A172 (cell line): Measurements from ENCODE around the gene STK38L. TPM values are rescaled to one million over a fixed set of nuclear protein-coding genes. Genes with fewer than 3 reads are reported as not detected.

ENCODE experiments used
- DNase-seq: peaks from one replicate; pipeline ENCODE4 v3.0.0-alpha.2; 2015; ENCODE audit warnings: low spot score
- total RNA-seq: library from RNA; depleted of rRNA; stranded (reverse); fragments of >200 nt; shearing (Covaris generic); gene quantifications from 2 replicates; pipeline ENCODE4 v1.2.3, GENCODE V29; 2014

The STK38L gene
- total RNA-seq, 1 experiment from 2014 or later = 34.8 TPM

DNA sequence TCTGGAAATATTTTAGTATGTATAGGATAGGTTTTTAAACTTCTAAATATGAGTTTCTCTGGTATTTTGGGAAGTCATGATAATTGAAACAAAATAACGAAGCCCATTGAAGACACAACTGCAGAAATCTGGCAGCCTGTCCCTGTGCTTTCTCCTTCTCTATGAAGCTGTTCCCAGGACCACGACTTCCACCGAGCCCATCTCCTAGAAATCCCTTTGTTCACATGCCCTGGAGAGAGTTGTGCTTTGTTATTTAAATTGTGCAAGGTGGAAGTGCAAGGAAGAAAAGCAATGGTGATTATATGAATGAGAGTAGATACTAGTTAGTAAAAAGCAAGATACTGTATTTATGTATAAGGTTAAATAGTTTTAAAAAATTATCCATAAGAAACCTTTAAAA is 32.2 kb downstream of the STK38L start:
- DNase-seq = no peak

- peak; percentile 70 for DNase-seq
These were observed 33.8 kb downstream of the STK38L start for GRCh38 chr12:27277846-27278260.

GRCh38 chr12:27279826-27280225 is 35.7 kb downstream of the STK38L start:
- DNase-seq = no peak

GRCh38 chr12:27280412-27280811 is 36.3 kb downstream of the STK38L start:
- DNase-seq = no peak

DNA sequence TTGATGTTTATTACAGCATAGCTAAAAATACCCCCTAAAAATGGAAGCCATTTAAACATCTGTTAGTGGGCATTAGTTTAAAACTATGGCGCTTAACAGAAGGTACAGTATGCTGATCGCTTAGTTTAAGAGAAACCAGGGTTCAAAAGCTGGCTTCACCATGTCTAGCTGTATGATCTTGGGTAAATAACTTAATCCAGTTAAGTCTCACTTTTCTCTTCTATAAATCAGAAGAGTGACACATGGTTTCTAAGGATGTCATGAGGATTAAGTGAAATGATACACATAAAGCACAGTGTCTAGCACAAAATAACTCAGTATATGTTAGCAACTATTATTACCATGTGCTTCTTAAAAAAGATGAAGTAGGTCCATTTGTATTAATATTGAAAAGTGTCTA is 38.7 kb downstream of the STK38L start:
- no peak for DNase-seq

DNA sequence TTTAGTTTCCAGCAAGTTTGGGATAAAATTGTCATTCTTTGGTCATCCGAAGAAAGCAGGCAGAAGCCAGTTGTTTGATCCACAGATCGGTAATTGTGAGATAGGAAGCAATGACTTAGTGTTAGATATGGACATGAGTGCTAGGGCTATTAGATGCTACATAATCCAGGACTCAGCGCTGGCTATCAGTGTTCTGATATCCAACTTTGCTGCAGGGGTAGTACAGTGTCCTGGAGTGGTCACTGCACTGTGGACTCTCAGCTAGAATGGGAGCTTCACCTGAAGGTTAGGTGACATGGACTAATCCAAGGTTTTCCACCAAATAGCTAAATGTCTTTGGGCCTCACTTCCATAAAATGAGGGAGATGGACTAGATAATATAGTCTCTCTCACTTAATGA is 39.9 kb downstream of the STK38L start:
- DNase-seq = no peak

GRCh38 chr12:27284751-27285150 is 40.7 kb downstream of the STK38L start:
- DNase-seq = peak; percentile 45

DNA sequence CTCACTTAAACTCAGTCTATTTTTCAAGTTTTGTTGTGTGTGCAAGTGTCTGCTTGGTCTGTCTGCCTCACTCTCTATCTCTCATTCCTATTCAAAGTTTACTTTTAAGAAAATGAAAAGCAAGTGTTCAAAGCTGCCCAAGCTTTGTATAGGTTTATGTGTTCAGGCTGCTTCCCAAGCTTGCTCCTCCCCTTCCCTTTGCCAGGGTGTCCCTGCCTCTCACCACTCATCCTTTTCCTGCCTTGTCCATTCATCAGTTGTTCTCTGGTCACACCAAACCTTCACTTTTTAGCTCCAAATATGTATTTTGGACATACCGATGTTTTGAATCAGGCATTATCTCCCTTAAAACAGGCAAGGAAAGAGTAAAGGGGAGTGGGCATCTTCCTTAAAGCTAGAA is 41.3 kb downstream of the STK38L start:
- peak; percentile 18 for DNase-seq

DNA sequence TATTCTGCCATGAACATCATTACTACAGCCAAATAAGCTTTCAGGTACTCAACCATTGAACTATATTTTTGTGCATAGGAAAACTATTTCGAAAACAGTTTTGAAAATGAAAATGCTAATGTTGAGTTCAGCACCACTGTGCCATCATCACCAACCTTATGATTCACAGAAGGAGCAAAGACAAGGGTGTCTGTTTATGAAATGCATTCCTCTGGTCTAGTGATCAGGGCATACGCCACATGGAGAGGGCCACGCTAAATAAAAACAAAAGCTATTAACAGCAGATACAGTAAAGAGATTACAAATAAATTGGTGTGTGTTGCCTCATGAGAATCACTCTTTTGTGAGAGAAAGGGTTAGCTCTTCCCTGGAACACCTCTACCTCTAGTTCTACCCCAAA is 45.3 kb downstream of the STK38L start:
- DNase-seq = no peak

- no peak for DNase-seq
These were observed 46.5 kb downstream of the STK38L start for GRCh38 chr12:27290501-27291168.

GRCh38 chr12:27291862-27292261 is 47.8 kb downstream of the STK38L start:
- no peak for DNase-seq

GRCh38 chr12:27292718-27293117 is 48.6 kb downstream of the STK38L start:
- no peak for DNase-seq

DNA sequence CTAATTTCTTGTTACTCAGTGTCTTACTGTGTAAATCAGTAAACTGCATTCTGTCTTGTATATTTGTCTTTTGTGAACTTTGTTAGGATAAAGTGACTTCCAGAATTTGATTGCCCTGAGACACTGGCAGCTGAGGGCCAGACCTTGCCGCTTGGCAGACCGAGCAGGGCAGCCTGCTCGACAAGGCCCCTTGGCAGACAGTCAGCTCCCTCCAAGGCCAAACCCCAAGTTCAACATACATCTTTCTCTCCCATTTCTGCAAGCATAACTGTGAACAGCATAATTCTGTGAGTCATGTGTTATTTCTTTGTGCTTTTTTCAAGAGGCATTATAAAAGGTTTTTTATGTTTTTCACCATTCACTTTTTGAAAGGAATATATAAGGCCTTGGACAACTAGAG is 49.4 kb downstream of the STK38L start:
- no peak for DNase-seq

DNA sequence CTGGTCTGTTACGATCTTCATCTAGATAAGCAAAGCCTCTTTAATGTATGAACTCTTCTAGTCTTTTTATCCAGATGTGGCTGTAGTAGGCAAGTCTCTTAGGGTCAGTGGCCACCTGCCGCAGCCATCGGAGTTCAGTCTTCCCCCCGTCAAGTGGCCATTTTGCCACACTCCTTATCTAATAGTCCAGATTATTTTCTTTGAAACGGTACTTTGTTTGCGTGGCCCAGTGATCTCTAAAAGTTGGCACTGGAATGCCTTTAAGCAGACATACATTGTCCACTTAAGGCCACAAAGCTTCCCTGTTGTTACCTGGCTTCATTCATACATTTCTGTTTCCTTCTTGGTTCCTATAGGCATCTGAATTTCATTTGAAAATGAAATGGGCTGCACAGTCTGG is 52.6 kb downstream of the STK38L start:
- no peak for DNase-seq

- DNase-seq = no peak
These were observed 53.5 kb downstream of the STK38L start for GRCh38 chr12:27297566-27297965.

DNA sequence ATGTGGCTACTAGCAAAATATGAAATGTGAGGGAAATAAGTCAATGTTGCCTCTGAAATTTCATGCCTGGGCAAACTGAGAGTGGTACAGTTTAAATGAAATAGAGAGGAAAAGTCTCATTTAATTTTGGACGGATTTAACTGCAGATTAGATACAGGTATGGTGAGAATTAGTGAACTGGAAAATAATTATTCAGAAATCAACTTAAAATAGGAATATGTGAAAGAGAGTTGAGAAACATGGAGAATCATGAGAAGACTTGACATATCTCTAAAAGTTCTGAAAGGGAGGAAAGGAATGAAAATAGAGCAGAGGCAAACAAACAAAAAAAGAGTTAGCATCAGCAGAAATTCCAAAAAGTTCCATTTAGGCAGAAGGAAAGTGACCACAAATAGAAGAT is 55.0 kb downstream of the STK38L start:
- DNase-seq = no peak

DNA sequence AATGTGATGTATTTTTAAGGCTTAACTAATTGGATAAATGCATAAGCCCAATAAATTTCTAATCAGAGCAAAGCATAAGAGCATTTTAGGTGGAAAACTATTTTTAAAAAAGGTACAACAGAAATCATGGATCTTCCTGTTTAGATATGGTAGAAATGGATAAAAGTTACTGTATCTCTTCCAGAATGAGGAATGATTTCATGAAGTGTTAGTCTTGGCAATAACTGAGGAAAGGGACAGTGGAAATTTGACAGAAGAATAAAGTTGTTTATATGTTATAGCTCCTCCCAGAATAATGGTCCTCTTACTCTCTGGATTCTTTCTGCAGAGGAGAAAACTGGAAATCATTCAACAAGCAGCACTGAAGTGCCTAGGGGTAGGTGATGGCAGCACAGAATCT is 56.1 kb downstream of the STK38L start:
- DNase-seq = no peak

DNA sequence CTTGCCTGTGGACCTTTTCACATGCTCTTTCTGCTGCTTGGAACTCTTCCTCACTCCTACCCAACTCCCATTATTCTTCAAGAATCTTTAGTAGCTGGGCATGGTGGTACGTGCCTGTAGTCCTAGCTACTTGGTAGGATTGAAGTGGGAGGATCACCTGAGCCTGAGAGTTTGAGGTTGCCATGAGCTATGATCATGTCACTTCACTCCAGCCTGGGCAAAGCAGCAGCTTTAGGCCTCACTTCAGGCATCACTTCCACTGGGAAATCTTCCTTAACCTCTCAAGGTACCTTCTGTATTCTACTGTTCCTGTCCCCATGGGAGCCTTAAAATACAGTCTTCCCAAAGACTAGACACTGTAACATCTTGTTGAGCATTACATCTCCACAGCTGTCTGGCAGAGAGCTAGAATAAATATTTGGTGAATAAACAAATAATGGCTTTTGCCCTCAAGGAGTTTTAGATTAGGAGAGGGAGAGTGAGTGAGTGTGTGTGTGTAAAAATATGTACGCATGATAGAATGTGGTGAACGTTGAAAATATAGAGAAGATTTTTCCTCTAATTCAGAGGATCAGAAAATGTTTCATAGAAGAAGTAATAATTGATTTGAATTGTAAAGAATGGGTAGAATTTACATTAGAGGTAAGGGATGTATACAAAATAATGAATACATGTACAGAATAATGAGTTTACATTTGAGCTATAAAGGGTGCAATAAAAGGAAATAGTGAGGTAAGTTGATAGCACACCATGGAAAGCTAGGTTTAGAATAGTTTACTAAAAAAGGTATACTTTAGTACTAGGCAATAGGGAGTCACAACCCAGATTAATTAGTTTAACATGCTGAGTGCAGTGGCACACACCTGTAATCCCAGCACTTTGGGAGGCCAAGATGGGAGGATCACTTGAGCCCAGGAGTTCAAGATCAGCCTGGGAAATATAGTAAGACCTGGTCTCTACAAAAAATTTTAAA is 59.3 kb downstream of the STK38L start:
- DNase-seq = no peak

GRCh38 chr12:27304856-27305255 is 60.8 kb downstream of the STK38L start:
- DNase-seq = no peak

GRCh38 chr12:27305673-27306456 is 61.8 kb downstream of the STK38L start:
- DNase-seq = peak; percentile 18

GRCh38 chr12:27309293-27309994 is 65.4 kb downstream of the STK38L start:
- no peak for DNase-seq

- DNase-seq = no peak
These were observed 65.9 kb downstream of the STK38L start for GRCh38 chr12:27309995-27310315.
